ENCODE measurements around the gene FRRS1.

FRRS1 gene

DNA sequence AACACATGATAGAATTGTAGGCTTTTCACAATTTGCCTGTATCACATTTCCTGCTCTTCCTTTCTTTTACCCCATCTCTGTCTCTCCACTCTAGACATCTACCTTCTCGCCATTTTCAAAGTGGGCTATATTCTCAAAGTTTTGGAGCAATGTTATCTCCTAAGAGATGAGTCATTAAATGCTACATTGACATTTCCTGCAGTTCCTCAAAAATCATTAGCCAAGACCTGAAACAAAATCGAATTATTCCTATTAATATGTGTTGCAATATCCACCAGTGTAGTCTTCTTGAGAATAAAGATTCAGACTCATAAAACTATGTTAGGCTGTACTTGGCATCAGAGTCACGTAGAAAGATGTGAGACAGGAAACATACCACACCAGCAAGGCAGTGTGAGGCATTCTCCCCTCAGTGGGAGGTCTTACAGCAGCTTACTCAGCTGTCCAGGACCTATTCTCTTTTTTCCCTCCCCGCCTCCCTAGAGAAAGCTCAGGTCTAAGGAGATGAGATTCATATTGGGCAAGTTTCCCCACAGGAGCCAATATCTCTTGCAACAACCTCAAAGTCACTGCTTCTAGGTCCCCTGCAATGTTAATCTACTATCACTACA, 38.8 kb downstream of the FRRS1 start:
- no peak for DNase-seq

DNA sequence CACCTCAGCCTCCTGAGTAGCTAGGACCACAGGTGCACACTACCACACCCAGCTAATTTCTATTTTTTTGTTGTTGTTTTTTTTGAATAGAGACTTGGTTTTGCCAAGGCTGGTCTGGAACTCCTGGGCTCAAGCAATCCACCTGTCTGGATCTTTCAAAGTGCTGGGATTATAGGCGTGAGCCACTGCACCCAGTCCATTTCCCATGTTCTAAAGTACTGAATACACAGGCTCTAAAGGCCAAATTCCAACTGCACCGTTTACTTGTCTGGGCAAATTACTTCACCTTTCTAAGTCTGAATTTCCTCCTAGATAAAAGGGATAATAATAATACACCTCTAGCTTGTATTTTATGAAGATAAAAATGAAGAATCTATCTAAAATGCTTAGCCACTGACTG, 39.6 kb downstream of the FRRS1 start:
- DNase-seq, result no peak

DNA sequence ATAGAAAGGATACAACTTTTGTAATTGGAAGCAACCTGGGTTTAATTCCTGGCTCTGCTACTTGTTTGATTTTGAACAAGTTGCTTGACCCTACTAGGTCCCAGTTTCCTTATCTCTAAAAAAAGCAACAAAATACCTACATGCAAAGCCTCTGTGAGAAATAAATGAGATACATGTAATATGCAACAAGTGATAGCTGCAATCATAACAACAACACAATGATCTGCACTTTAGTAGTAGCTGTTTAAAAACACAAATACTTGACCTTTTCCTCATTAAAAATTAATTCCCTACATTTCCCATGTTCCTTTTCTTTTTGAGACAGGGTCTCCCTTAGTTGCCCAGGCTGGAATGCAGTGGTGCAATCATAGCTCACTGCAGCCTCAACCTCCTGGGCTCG, 40.0 kb downstream of the FRRS1 start:
- no peak for DNase-seq

DNA sequence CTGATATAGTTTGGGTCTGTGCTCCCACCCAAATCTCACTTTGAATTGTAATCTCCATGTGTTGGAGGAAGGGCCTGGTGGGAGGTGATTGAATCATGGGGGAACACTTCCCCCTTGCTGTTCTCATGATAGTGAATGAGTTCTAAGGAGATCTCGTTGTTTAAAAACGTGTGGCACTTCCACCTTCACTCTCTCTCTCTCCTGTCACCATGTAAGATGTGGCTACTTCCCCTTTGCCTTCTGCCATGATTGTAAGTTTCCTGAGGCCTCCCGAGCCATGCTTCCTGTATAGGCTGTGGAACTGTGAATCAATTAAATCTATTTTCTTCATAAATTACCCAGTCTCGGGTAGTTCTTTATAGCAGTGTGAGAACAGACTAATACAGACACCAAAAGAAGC, 40.4 kb downstream of the FRRS1 start:
- DNase-seq, result no peak

DNA sequence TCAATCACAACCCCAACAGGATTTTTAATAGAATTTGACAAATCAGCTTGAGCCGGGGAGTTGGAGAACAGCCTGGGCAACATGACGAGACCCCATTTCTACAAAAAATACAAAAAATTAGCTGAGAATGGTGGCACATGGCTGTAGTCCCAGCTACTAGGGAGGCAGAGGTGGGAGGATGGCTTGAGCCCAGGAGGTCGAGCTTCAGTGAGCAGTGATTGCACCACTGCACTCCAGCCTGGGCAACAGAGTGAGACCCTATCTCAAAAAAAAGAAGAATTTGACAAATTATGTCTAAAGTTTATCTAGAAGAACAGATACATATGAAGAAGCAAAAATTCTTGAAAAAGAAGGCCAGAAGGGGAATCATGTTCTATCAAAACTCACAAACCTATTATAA, 43.2 kb downstream of the FRRS1 start:
- DNase-seq, result no peak

DNA sequence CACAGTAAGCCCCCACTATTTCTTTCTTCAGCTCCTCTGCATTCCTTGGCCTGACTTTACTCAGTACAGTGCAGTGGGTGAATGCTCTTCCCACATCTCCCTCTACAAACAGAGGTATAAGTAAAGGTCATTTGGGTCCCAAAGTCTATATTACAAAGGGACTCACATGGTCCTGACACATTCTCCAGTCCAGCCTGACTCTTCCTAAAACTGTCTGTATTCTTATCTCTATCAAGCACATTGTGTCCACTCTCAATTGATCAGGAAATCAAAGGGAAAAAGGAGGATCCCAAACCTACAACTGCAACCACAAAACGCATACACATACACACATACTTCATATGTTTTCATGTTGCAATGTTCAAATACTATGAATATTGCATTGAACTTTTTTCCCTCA, 49.4 kb downstream of the FRRS1 start:
- DNase-seq, result no peak

DNA sequence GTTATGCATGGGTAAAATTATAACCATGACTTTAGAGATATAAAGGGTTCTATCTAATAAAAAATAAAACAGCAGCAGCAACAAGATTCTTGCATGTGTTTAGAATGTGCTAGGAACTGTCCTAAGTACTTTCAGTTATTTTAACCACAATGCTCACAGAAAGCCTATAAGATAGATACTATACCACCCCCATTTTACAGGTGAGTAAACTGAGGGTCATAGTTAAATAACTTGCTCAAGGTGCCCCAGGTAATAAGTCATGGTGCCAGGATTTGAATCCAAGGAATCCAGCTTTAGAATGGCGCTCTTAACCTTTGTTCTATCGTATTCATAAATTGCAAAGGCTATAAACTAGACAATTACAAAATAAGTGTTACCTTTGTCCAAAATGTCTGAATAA, 53.4 kb downstream of the FRRS1 start:
- DNase-seq, result no peak

DNA sequence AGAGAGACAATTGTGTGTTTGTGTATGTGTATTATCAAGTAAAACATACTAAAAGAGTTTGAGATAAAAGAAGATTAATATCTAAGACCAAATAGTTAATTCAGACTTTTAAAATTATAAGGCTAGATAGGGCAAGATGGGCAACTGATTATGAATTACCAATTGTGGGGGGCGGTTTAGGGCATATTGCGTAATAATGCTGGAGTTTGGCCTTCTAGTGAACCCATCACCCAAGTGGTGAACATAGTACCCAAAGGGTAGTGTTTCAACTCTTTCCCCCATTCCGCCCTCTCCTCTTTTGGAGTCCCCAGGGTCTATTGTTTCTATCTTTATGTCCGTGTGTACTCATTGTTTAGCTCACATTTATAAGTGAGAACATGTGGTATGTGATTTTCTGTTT, 55.4 kb downstream of the FRRS1 start:
- DNase-seq, result no peak

DNA sequence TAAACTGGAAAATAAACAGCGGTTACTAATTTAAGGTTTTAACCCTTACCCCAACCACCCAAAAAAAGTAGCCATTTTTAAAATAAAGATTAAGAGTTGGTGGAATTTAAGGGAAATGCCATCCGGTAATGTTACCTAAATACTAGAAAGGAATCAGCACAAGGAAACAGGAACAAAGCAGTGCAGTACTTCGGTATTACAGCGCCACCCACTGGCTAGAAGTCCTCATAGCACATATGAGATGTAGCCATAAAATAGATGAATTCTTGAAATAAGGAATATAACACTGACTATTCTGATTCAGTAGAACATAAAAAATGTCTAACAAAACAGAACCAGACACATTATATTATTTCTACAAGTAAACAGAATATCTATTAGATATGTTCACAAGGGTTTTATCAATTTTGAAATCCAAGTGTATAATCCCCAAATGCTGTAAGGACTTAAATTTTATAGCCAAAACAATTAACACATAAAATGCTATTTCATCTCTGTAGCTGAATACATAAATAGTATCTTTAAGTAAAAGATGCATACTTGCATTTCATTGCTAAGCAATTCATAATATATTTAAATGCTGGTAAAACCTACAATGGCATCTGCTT, 58.8 kb downstream of the FRRS1 start:
- peak; percentile 57 for DNase-seq

DNA sequence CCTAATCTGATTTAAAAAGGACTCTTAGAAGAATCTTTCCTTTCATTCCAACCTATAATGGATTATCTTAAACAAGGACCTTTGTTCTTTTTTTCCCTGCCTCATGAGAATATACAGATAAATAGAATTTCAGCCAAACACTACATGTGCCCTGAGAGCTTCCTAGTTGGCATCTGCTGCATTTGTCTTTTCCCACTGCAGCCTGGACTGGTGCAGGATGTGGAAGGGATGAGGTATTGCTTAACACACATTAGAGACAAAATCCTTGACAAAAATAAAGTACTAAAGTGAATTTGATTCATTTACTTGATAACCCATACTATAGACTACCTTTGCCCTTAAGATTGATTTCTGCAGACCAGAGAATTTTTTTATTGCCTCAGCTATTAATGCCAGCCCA, 61.0 kb downstream of the FRRS1 start:
- DNase-seq, result no peak

DNA sequence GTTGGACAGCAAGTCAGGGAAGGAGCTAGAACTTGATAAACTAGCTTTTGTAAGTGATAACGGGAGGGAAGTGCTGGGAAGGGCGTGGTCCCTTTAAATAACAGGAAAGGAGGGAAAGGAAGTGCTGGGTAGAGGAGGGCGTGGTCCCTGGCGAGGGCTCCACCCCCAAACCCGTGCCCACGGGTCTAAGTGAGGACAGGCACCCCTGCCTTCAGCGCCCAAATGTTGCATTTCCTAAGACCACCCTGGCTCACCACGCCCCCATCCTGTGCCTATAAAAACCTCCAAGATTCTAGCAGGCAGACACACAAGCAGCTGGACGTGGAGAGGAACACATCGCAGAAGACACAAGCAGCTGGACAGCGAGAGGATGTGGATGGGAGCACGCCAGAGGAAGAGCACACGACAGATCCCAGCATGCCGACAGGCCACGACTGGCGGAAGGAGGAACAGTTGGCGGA, 62.0 kb downstream of the FRRS1 start:
- DNase-seq, result no peak

DNA sequence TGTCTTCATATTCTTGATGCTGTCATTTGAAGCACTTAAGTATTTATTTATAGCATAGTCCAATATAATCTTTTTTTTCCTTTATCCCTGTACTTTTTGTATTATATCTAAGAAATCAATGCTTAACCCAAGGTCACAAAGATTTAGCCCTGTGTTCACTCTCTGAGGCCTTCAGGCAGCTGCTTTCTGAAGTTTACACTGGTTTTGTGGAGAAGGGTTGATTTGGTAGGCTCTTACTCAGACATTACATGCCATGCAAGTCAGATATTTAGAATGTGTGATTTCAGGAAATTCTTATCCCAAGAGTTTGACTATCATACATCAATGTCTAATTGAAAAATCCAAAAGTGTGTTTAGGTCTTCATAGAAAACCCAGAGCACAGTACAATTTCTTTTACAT, 64.2 kb downstream of the FRRS1 start:
- no peak for DNase-seq

DNA sequence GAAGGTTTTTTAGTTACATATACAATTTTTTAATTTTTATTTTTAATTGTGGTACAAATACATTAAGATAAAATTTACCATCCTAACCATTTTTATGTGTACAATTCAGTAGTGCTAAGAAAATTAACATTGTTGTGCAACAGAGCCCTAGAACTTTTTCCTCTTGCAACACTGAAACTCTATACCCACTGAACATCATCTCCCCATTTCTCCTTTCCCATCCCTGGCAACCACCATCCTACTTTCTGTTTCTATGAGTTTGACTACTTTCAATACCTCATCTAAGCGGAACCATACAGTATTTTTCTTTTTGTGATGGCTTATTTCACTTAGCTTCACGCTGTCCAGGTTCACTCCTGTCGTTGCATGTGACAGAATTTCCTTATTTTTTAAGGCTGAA, 66.4 kb downstream of the FRRS1 start:
- no peak for DNase-seq

DNA sequence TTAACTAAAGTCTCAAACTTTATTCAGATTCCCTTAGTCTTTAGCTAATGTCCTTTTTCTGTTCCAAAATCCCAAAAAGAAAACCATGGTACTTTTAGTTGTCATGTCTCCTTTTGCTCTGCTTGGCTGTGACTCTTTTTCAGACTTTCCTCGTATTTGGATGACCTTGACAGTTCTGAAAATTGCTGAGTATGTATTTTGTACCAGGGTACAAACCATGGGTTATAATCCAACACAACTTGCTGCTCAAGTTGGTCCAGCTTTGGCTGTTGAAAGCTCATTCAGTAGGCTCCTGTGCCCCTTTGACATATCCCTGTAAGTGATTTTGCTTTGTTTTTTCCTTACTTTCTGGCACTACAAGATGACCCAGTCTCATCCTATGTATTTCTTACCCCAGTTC, 68.9 kb downstream of the FRRS1 start:
- DNase-seq, result no peak

DNA sequence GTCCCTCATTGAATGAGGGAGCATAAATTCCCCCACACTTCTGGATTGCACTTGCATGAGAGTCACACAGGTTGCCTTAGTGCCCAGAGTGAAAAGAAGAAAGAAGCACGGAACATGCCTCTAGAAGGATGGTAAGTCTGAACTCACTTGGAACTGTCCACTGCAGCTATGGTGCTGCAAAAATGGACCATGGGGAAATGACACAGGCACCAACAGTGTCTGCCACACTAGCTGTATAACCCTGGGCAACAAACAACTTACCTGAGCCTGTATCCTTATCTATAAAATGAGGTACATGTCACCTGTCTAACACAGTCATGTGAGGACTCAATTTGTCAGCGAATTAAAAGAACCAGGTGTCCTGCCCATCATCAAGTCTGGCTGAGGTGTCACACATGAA, 69.8 kb downstream of the FRRS1 start:
- no peak for DNase-seq

DNA sequence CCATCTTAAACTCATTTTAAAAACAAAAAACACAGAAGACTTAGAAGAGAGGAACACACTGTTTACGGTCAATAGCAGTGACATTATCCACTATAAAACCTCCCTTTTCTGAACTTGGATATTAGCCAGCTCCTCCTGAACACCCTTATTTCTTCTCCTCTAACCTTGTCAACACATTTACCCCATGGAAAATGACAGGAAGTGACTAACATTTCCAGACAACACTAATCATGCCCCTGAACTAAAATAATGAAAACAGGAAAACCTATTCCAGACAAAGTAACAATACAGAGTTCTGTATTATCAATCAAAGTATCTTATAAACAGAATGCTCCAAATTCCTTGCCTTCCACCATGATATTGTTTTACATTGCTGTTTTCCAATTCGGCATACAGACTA, 75.3 kb downstream of the FRRS1 start:
- DNase-seq, result no peak

DNA sequence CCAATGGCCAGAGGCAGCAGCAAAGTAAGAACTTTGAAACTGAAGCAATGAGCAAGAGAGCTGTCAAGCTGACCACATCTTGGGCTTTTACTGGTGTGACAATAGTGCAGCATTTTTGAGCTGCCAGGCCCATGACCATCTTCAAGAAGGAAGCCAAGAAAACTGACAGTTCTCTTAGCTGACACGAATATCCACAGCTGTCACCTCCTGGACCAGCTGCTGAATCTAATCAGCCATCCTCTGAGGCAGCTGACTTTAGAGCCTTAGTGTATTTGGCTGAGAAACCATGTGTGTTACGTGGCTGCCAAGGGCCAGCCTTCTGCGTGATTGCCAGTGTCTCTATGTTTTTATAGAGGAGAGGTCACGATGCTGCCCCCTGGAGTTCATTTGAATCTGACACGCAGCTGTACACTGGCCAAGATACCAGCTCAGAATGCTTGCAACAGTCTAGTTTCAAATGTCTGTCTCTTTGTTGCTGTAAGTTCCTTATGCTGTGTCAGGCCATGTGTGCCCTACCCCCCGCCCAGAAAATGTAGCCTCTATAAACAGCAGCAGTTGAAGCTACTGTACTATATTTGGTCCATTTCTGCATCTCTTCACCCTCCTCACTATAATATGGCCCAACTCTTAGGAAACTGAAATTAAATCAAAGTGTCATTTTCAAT, 80.8 kb downstream of the FRRS1 start:
- peak; percentile 55 for DNase-seq

DNA sequence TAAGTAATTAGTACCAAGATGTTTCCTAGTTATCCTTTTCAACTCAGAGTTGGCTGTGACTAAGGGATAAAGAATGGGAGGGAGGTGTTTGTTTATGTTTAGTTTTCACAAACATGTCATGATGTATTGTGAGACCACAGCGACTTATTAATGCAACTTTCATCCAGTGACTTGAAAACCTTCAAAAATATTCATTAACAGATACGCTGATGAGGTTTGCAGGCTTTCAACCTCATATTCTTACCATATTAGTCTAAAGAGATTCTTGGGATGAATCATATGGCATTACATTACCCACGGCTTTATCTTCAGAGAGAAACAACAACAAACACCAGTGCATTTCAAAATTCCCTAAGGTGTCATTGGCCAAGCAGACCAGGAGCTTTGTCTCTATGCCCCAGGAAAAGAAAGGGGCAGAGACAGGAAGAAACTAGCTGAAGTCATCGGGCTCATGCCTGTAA, 84.1 kb downstream of the FRRS1 start:
- no peak for DNase-seq

DNA sequence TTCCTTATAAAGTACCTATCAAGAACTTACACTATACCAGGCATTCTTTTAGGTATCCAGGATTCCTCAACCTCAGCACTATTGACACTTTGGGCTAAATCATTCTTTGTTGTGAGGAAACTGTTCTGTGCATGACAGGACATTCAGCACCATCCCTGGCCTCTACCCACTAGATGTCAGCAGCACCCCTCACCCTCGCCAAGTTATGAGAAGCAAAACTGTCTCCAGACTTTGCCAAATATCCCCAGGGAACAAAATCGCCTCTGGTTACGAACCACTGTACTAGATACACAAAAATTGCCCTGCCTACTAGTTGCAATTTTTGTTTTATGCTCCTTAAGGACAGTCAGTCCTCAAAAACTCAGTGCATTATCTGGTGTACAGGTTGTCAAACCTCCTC, 84.9 kb downstream of the FRRS1 start:
- DNase-seq, result no peak

DNA sequence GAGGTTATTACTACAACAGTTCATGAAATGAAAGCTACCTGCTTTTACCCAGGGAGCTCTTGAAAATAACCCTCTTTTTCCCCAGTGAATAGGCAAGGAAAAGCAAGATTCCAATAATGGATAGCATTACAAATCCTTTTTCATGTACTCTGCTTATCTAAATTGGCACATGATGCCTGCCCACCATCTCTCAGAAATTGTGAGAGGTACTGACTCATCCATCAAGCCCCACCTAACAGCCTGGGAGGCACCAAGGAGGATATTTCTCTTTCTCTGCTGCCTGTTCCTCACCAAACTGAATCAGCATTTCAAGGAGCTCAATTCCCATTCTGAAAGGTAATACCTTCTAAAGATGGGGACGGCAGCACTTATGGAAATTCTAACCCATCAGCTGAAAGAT, 86.2 kb downstream of the FRRS1 start:
- no peak for DNase-seq

DNA sequence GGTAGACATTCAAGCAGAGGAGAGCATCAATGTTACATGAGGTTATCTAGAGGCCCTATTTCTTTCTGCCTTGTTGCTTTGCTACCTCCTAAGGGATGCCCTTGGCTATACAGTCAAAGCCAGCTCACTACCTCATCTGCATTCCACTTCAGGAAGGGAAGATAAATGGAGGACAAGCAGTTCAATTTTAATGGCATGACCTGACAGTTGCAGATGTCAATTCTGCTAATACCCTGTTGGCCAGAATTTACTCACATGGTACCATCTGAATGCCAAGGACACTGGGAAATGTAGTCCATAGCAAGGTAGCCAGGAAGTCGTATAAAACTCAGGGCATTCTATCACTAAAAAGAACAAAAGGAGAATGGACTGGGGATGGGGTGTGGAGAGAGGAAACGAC, 89.0 kb downstream of the FRRS1 start:
- no peak for DNase-seq

DNA sequence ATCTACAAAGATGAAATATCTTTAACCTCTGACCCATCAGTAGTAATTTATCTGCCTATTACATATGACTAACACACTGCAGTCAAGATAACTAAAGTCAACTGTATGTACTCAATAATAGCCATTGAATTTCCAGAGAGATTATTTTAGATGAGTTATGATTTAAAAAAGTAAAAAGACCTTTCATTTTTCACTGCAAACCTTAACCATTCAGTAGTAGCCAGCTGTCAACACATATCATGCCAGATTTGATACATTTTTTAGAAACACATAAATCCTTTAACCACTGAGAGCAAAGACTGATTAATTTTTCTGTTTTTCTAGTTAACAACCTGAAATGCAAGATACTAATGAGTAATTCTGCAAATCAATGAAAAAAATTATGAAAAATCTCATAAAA, 89.6 kb downstream of the FRRS1 start:
- DNase-seq, result no peak

DNA sequence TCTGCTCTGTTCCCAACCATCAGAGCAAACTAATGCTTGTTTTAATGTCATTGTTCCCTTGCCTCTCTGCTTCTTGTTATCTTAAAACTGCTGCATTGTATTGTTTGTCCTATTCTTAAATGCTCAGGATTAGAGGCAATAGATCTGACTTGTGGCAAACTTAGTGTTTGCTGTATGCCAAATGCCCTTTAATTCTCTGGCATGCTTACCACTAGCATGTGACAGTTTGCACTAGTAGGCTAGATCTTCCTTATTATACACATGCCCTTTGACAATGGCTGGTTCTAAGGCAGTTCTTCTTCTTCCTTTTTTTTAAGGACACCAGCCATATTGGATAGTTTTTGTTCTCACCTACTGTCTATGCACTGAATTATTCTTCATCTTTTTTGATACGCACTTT, 90.4 kb downstream of the FRRS1 start:
- DNase-seq, result no peak

DNA sequence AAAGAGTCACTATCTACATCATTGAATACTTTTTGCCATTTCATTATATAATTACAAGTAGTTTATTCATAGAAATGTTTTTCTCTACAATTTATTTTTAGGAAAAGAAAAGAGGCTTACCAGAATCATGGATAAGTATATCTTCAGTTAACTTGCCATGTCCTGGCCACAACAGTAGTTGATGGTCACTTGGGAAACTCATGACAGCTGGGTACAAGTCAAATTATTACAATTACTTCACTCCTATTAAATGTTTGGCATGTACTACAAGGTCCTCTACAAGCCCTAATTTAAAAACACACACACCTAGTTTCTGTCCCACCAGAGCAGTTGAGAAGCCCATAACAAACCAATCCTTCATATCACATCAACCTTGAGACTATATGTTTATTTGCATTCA, 91.1 kb downstream of the FRRS1 start:
- DNase-seq, result no peak
